ENCODE results near the gene ZNF263.

- peak; percentile 49 to 57 for TF ChIP-seq POLR2A (IDR thresholded peaks at IDR 0.05)
- TF ChIP-seq, protein P1, sequence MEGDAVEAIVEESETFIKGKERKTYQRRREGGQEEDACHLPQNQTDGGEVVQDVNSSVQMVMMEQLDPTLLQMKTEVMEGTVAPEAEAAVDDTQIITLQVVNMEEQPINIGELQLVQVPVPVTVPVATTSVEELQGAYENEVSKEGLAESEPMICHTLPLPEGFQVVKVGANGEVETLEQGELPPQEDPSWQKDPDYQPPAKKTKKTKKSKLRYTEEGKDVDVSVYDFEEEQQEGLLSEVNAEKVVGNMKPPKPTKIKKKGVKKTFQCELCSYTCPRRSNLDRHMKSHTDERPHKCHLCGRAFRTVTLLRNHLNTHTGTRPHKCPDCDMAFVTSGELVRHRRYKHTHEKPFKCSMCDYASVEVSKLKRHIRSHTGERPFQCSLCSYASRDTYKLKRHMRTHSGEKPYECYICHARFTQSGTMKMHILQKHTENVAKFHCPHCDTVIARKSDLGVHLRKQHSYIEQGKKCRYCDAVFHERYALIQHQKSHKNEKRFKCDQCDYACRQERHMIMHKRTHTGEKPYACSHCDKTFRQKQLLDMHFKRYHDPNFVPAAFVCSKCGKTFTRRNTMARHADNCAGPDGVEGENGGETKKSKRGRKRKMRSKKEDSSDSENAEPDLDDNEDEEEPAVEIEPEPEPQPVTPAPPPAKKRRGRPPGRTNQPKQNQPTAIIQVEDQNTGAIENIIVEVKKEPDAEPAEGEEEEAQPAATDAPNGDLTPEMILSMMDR (IDR thresholded peaks at IDR 0.05), result no peak
- TF ChIP-seq POLR2AphosphoS5 (IDR thresholded peaks at IDR 0.05), result peak; percentile 80
- TF ChIP-seq EP300 (IDR thresholded peaks at IDR 0.05), result no peak
Observed at GRCh38 chr16:3234857-3235561, 48.3 kb upstream of the ZNF263 start, which contains the start of gene ZNF200.

All from gastroesophageal sphincter (tissue), 3 donors.